Colonic mucosa (tissue), 4 donors: ENCODE data around the gene LMCD1. TPM values are rescaled to one million over a fixed set of nuclear protein-coding genes. Genes with fewer than 3 reads are reported as not detected.

Experiments
- DNase-seq: peaks from one replicate; pipeline ENCODE4 v3.0.0-alpha.2; 2020
- H3K27ac ChIP-seq: fragments of 200-600 bp; one replicate; pipeline ENCODE4 v1.8.0; 2021
- H3K27me3 ChIP-seq: fragments of 200-600 bp; one replicate; pipeline ENCODE4 v1.8.0; 2021
- H3K36me3 ChIP-seq: fragments of 200-600 bp; one replicate; pipeline ENCODE4 v1.8.0; 2021
- H3K4me1 ChIP-seq: fragments of 200-600 bp; one replicate; pipeline ENCODE4 v1.8.0; 2021; ENCODE audit warnings: mild to moderate bottlenecking
- H3K4me3 ChIP-seq: fragments of 200-600 bp; one replicate; pipeline ENCODE4 v1.8.0; 2021
- H3K9ac ChIP-seq, 2 donors: one replicate each; pipeline ENCODE4 v1.7.0; 2013; ENCODE audit warnings: control low read depth in 2 of 2, low read depth in 2 of 2, low read length in 2 of 2
- H3K9me3 ChIP-seq: fragments of 200-600 bp; one replicate; pipeline ENCODE4 v1.8.0; 2021
- CTCF ChIP-seq: fragments of 200-600 bp; IDR thresholded peaks from one replicate; pipeline ENCODE4 v1.8.0; 2022; ENCODE audit warnings: antibody characterized with exemption, mild to moderate bottlenecking
- intact Hi-C: fragments of 100-400 bp; cut with DNase I; formaldehyde crosslinking; loops from one replicate; pipeline ENCODE4 v1.14.1; 2022
- total RNA-seq, 2 donors: library from RNA; stranded (reverse); fragmentation: NEBNext Ultra II Directional in 1 of 2; extraction: Animal tissue kit (Norgen Biotek cat#: 25700) in 1 of 2; gene quantifications; one replicate each; pipeline ENCODE4 v1.2.1, GENCODE V29; 2021
- donor health status: healthy.
- donor health status: DM: no; HTN: no; CAD: no.
- donor health status: DM: no; HTN: no; CAD: no.

The LMCD1 gene
- total RNA-seq, 2 donors from 2014 or later: 5.5 to 7.6 TPM

GRCh38 chr3:8584661-8585060 is 83.0 kb downstream of the LMCD1 start:
- Histone ChIP-seq H3K27me3 (no peaks in the 10 kb centered on the region), H3K27ac (no peak overlapping the region), H3K4me1 (no peaks in the 10 kb centered on the region), H3K9me3 (no peaks in the 10 kb centered on the region), H3K36me3 (no peaks in the 10 kb centered on the region), H3K9ac (no peak overlapping the region), H3K4me3 (no peak overlapping the region)
- TF ChIP-seq CTCF: no peak
- no peak for DNase-seq
- intact Hi-C loops: no loop called here

GRCh38 chr3:8589880-8590556 is 88.4 kb downstream of the LMCD1 start:
- H3K9ac ChIP-seq: no peak overlapping the region
- no peak overlapping the region for H3K27ac ChIP-seq
- no peaks in the 10 kb centered on the region for H3K9me3 ChIP-seq
- no peaks in the 10 kb centered on the region for H3K36me3 ChIP-seq
- H3K4me3 ChIP-seq: no peak overlapping the region
- intact Hi-C loops: no loop called here
- no peaks in the 10 kb centered on the region for H3K4me1 ChIP-seq
- no peak for DNase-seq
- TF ChIP-seq CTCF: no peak
- no peaks in the 10 kb centered on the region for H3K27me3 ChIP-seq

GRCh38 chr3:8593021-8593827 is 91.6 kb downstream of the LMCD1 start:
- no peak overlapping the region for H3K27ac ChIP-seq
- no peak for TF ChIP-seq CTCF
- no peaks in the 10 kb centered on the region for H3K9me3 ChIP-seq
- no peak overlapping the region for H3K9ac ChIP-seq
- no peaks in the 10 kb centered on the region for H3K27me3 ChIP-seq
- DNase-seq: no peak
- H3K36me3 ChIP-seq: no peaks in the 10 kb centered on the region
- intact Hi-C loops: no loop called here
- H3K4me3 ChIP-seq: no peak overlapping the region
- H3K4me1 ChIP-seq: no peaks in the 10 kb centered on the region

GRCh38 chr3:8595252-8595651 is 93.6 kb downstream of the LMCD1 start:
- no peaks in the 10 kb centered on the region for H3K9me3 ChIP-seq
- no peak overlapping the region for H3K4me3 ChIP-seq
- no peak overlapping the region for H3K27ac ChIP-seq
- H3K36me3 ChIP-seq: no peaks in the 10 kb centered on the region
- H3K9ac ChIP-seq: no peak overlapping the region
- no peaks in the 10 kb centered on the region for H3K27me3 ChIP-seq
- H3K4me1 ChIP-seq: no peaks in the 10 kb centered on the region
- no peak for DNase-seq
- intact Hi-C loops: no loop called here
- TF ChIP-seq CTCF: no peak

- no peak overlapping the region for H3K9ac ChIP-seq
- intact Hi-C loops: no loop called here
- H3K27ac ChIP-seq: no peak overlapping the region
- H3K36me3 ChIP-seq: no peaks in the 10 kb centered on the region
- no peak overlapping the region for H3K4me3 ChIP-seq
- DNase-seq: no peak
- H3K27me3 ChIP-seq: no peaks in the 10 kb centered on the region
- H3K4me1 ChIP-seq: no peaks in the 10 kb centered on the region
- no peaks in the 10 kb centered on the region for H3K9me3 ChIP-seq
- no peak for TF ChIP-seq CTCF
Measured at GRCh38 chr3:8595695-8596115, 94.1 kb downstream of the LMCD1 start.
